Mammary epithelial cell (primary cell): ENCODE results near the gene PJVK.
"Not testable (repeated sequence)": the region's sequence is repeated elsewhere in the genome, so short reads cannot be mapped to it uniquely, and the experiment has no call there.

Experiments used
- CTCF ChIP-seq, 2 donors: IDR thresholded peaks in 1 of 2; conservative IDR thresholded peaks in 1 of 2; 2 replicates each; pipeline ENCODE4 v1.5.1; 2011 to 2012; ENCODE audit warnings: inconsistent platforms in 2 of 2, low read length in 2 of 2, mild to moderate bottlenecking in 2 of 2, control low read depth in 1 of 2, low read depth in 1 of 2; ENCODE audit not compliant: insufficient read depth in 1 of 2; ENCODE audit errors: extremely low read depth in 1 of 2
- EZH2 ChIP-seq: IDR thresholded peaks from 2 replicates; pipeline ENCODE4 v1.6.1; 2012; ENCODE audit warnings: low read length, inconsistent platforms, borderline replicate concordance

- not testable (repeated sequence) for TF ChIP-seq EZH2; CTCF (conservative IDR thresholded peaks at IDR 0.05 in 1 of 2, IDR thresholded peaks at IDR 0.05 in 1 of 2; ENCODE audit: extremely low read depth in 1 of 2, insufficient read depth in 1 of 2, low read depth in 1 of 2, low read length in 2 of 2)
These were observed 20.1 kb downstream of the PJVK start for GRCh38 chr2:178471313-178471712.
